Glutamatergic neuron (in vitro differentiated cells): ENCODE data around the gene P2RY11. TPM values are rescaled to one million over a fixed set of nuclear protein-coding genes. Genes with fewer than 3 reads are reported as not detected.

Experiments used
- DNase-seq: peaks from one replicate; pipeline ENCODE4 v3.0.0; 2022
- H3K27ac Mint-ChIP-seq: one replicate; pipeline ENCODE4 v1.8.0; 2020; ENCODE audit warnings: mild to moderate bottlenecking, mixed read lengths, inconsistent platforms; ENCODE audit not compliant: unreplicated experiment
- H3K27me3 Mint-ChIP-seq: one replicate; pipeline ENCODE4 v1.8.0; 2020; ENCODE audit warnings: mild to moderate bottlenecking, moderate library complexity, mixed read lengths, inconsistent platforms; ENCODE audit not compliant: unreplicated experiment
- H3K36me3 Mint-ChIP-seq: one replicate; pipeline ENCODE4 v1.8.0; 2020; ENCODE audit warnings: mild to moderate bottlenecking, mixed read lengths, inconsistent platforms; ENCODE audit not compliant: unreplicated experiment
- H3K4me1 Mint-ChIP-seq: one replicate; pipeline ENCODE4 v1.8.0; 2020; ENCODE audit warnings: mild to moderate bottlenecking, low read depth, mixed read lengths, inconsistent platforms; ENCODE audit not compliant: unreplicated experiment
- H3K4me3 Mint-ChIP-seq: one replicate; pipeline ENCODE4 v1.8.0; 2020; ENCODE audit warnings: mild to moderate bottlenecking, mixed read lengths, inconsistent platforms; ENCODE audit not compliant: unreplicated experiment
- H3K9me3 Mint-ChIP-seq: one replicate; pipeline ENCODE4 v1.8.0; 2020; ENCODE audit warnings: mild to moderate bottlenecking, moderate library complexity, mixed read lengths, inconsistent platforms; ENCODE audit not compliant: unreplicated experiment
- total RNA-seq: library from RNA; stranded (reverse); fragmentation: NEBNext Ultra II Directional; extraction: Animal tissue kit (Norgen Biotek cat#: 25700); gene quantifications from one replicate; pipeline ENCODE4 v1.2.1, GENCODE V29; 2021; ENCODE audit not compliant: unreplicated experiment
- TF ChIP-seq, protein P1 (sequence below): fragments of 200-600 bp; sonication (generic); IDR thresholded peaks from one replicate; pipeline ENCODE4 v1.5.0; 2021; ENCODE audit not compliant: partially characterized antibody, unreplicated experiment

Gene P2RY11
- total RNA-seq, 1 donor from 2014 or later = 21.6 TPM

DNA sequence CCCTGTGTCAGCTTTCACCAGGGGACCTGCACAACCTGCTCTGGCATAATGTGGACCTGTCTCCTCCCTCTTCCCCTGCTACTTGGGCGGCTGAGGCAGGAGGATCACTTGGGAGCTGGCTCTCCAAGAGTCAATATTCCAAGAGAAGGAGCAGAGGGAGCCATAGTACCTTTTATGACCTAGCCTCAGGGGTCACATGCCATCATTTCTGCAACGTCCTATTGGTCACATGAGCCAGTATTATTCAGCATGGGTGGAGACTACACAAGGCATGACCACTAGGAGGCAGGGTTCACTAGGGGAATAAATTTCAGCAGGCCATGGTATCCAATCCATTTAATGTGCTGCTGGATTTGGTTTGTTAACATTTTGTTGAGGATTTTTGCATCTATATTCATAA is 37.3 kb upstream of the P2RY11 start:
- no peak for DNase-seq
- Mint-ChIP-seq H3K4me1 (no peaks in the 10 kb centered on the region), H3K4me3 (no peak overlapping the region), H3K27ac (no peak overlapping the region), H3K27me3 (peaks cover 5% of the 10 kb centered on the region), H3K9me3 (peaks cover 5% of the 10 kb centered on the region), H3K36me3 (no peaks in the 10 kb centered on the region)
- TF ChIP-seq, protein P1, sequence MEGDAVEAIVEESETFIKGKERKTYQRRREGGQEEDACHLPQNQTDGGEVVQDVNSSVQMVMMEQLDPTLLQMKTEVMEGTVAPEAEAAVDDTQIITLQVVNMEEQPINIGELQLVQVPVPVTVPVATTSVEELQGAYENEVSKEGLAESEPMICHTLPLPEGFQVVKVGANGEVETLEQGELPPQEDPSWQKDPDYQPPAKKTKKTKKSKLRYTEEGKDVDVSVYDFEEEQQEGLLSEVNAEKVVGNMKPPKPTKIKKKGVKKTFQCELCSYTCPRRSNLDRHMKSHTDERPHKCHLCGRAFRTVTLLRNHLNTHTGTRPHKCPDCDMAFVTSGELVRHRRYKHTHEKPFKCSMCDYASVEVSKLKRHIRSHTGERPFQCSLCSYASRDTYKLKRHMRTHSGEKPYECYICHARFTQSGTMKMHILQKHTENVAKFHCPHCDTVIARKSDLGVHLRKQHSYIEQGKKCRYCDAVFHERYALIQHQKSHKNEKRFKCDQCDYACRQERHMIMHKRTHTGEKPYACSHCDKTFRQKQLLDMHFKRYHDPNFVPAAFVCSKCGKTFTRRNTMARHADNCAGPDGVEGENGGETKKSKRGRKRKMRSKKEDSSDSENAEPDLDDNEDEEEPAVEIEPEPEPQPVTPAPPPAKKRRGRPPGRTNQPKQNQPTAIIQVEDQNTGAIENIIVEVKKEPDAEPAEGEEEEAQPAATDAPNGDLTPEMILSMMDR = peak; percentile 46

DNA sequence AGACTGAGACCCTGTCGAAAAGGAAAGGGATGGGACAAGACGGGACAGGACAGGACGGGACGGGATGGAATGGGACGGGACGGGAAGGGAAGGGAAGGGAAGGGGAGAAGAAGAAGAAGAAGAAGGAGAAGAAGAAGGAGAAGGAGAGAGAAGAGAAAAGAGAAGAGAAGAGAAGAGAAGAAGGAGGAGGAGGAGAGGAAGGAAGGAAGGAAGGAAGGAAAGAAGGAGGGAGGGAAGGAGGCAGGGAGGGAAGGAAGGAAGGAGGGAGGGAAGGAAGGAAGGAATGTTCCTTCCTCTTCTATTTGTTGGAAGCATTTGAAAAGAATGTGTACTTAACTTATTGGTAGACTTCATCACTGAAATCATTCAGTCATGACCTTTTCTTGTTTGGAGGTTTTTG is 35.0 kb upstream of the P2RY11 start:
- H3K4me3 Mint-ChIP-seq = no peak overlapping the region
- DNase-seq = no peak
- H3K4me1 Mint-ChIP-seq = no peaks in the 10 kb centered on the region
- H3K27me3 Mint-ChIP-seq = peaks cover 2% of the 10 kb centered on the region
- H3K9me3 Mint-ChIP-seq = peaks cover 3% of the 10 kb centered on the region
- no peak overlapping the region for H3K27ac Mint-ChIP-seq
- H3K36me3 Mint-ChIP-seq = no peaks in the 10 kb centered on the region
- TF ChIP-seq, protein P1 = no peak

DNA sequence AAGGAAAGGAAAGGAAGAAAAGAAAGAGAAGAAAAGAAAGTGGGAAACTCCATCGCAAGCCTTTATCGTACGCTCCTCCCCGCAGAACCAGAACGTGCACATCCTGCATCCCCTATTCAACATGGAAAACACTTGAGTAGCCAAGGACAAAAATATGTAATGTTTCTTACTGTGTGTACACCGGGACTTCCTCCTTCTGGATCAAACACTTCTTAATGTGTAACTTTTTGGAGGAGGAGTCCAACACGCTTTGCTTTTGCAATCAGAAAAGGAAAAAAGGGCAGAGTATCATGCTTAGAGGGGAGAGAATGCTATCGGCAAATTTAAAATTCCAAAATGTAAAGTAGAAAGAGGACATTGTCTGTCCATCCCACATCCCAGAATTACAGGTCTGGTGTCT is 33.2 kb upstream of the P2RY11 start:
- Mint-ChIP-seq H3K9me3 (peaks cover under 1% of the 10 kb centered on the region), H3K4me1 (no peaks in the 10 kb centered on the region), H3K27ac (no peak overlapping the region), H3K27me3 (peaks cover 2% of the 10 kb centered on the region), H3K4me3 (no peak overlapping the region), H3K36me3 (no peaks in the 10 kb centered on the region)
- TF ChIP-seq, protein P1 = no peak
- no peak for DNase-seq

DNA sequence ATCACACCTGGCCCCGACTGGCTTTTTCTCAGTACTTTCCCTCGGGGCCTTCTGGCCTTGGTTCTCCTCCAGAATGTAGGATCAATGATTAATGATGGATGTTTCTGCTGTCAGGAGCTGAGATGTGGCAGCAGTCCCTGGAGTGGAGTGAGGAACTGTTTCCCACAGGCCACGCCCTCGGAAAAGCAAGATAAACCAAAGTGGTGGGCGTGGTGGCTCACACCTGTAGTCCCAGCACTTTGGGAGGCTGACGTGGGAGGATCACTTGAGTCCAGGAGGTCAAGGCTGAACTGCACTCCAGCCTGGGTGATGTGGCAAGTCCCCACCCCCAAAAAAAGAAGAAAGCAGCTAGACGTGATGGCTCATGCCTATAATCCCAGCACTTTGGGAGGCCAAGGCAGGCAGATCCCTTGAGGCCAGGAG is 32.5 kb upstream of the P2RY11 start:
- TF ChIP-seq, protein P1 = no peak
- peaks cover 2% of the 10 kb centered on the region for H3K27me3 Mint-ChIP-seq
- H3K4me3 Mint-ChIP-seq = no peak overlapping the region
- no peaks in the 10 kb centered on the region for H3K36me3 Mint-ChIP-seq
- H3K27ac Mint-ChIP-seq = no peak overlapping the region
- H3K9me3 Mint-ChIP-seq = no peaks in the 10 kb centered on the region
- H3K4me1 Mint-ChIP-seq = no peaks in the 10 kb centered on the region
- DNase-seq = no peak

DNA sequence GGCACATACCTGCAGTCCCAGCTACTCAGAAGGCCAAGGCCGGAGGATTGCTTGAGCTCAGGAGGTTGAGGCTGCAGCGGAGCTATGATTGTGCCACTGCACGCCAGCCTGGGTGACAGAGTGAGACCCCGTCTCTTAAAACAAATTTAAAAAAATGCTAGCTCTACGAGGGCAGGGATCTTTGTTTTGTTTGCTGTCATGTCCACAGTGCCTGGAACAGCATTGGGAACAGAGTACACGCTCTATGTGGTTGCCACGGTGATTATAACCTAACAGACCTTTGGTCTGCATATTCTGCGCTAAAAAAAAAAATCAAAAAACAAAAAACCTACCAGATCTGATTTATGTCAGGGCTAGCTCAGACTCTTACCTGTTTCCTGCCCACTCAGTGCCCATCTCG is 27.6 kb upstream of the P2RY11 start:
- DNase-seq = no peak
- Mint-ChIP-seq H3K4me3 (no peak overlapping the region), H3K36me3 (no peaks in the 10 kb centered on the region), H3K4me1 (no peaks in the 10 kb centered on the region), H3K9me3 (no peaks in the 10 kb centered on the region), H3K27ac (no peak overlapping the region), H3K27me3 (peaks cover 9% of the 10 kb centered on the region)
- TF ChIP-seq, protein P1 = no peak
